Measurements from ENCODE around the gene STK32B. TPM values are rescaled to one million over a fixed set of nuclear protein-coding genes. Genes with fewer than 3 reads are reported as not detected.

STK32B gene
- total RNA-seq, 1 experiment from 2014 or later: 1.1 TPM

- DNase-seq: peak; percentile 41
- ATAC-seq: no peak
- Histone ChIP-seq H3K27me3 (ENCODE audit: low read length) (peaks cover 4% of the 10 kb centered on the region; the same call in 1 of the 2 replicates), H3K4me1 (ENCODE audit: insufficient read depth, low read length) (no peaks in the 10 kb centered on the region), H3K79me2 (ENCODE audit: low read length) (no peaks in the 10 kb centered on the region), H3K27ac (ENCODE audit: low read length) (no peak overlapping the region), H4K20me1 (ENCODE audit: low read length) (no peaks in the 10 kb centered on the region), H3K4me3 (ENCODE audit: low read length) (no peak overlapping the region), H3K9me3 (ENCODE audit: low read length) (peaks cover 5% of the 10 kb centered on the region; the same call in 1 of the 2 replicates), H3K36me3 (ENCODE audit: low read depth, low read length) (no peaks in the 10 kb centered on the region), H2AFZ (ENCODE audit: low read length) (no peak overlapping the region), H3K9ac (ENCODE audit: low read length) (no peak overlapping the region), H3F3A (ENCODE audit: low read length, unreplicated experiment) (no peaks in the 10 kb centered on the region), H3K9me2 (replicated peaks; ENCODE audit: low read length) (no peaks in the 10 kb centered on the region), H3K4me2 (ENCODE audit: low read length) (no peak overlapping the region)
- no peak for TF ChIP-seq EZH2phosphoT487 (IDR thresholded peaks at IDR 0.05; ENCODE audit: borderline replicate concordance, low read length)
- no peak for TF ChIP-seq EZH2 (IDR thresholded peaks at IDR 0.05; ENCODE audit: low read length, unreplicated experiment)
- TF ChIP-seq, protein P1, sequence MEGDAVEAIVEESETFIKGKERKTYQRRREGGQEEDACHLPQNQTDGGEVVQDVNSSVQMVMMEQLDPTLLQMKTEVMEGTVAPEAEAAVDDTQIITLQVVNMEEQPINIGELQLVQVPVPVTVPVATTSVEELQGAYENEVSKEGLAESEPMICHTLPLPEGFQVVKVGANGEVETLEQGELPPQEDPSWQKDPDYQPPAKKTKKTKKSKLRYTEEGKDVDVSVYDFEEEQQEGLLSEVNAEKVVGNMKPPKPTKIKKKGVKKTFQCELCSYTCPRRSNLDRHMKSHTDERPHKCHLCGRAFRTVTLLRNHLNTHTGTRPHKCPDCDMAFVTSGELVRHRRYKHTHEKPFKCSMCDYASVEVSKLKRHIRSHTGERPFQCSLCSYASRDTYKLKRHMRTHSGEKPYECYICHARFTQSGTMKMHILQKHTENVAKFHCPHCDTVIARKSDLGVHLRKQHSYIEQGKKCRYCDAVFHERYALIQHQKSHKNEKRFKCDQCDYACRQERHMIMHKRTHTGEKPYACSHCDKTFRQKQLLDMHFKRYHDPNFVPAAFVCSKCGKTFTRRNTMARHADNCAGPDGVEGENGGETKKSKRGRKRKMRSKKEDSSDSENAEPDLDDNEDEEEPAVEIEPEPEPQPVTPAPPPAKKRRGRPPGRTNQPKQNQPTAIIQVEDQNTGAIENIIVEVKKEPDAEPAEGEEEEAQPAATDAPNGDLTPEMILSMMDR (conservative IDR thresholded peaks at IDR 0.05; ENCODE audit: low read depth, low read length): no peak
- intact Hi-C loops (cut with micrococcal nuclease): no loop called here
- POLR2A ChIA-PET (ENCODE audit: unreplicated experiment): no interaction called here
- no TSS peak for BruUV-seq (replicated peaks)
- CTCF ChIA-PET: no interaction called here
Observed at GRCh38 chr4:5220028-5220427, 168.7 kb downstream of the STK32B start.

GRCh38 chr4:5222047-5222446 lies 170.8 kb downstream of the STK32B start:
- Histone ChIP-seq H3K4me1 (ENCODE audit: insufficient read depth, low read length) (no peaks in the 10 kb centered on the region), H3K36me3 (ENCODE audit: low read depth, low read length) (no peaks in the 10 kb centered on the region), H3K9me2 (replicated peaks; ENCODE audit: low read length) (no peaks in the 10 kb centered on the region), H3K27me3 (ENCODE audit: low read length) (no peaks in the 10 kb centered on the region), H4K20me1 (ENCODE audit: low read length) (no peaks in the 10 kb centered on the region), H3K4me2 (ENCODE audit: low read length) (no peak overlapping the region), H3K9ac (ENCODE audit: low read length) (no peak overlapping the region), H3K79me2 (ENCODE audit: low read length) (no peaks in the 10 kb centered on the region), H3K4me3 (ENCODE audit: low read length) (no peak overlapping the region), H2AFZ (ENCODE audit: low read length) (no peak overlapping the region), H3F3A (ENCODE audit: low read length, unreplicated experiment) (no peaks in the 10 kb centered on the region), H3K27ac (ENCODE audit: low read length) (no peak overlapping the region), H3K9me3 (ENCODE audit: low read length) (peaks cover 5% of the 10 kb centered on the region; the same call in 1 of the 2 replicates)
- intact Hi-C loops (cut with micrococcal nuclease): no loop called here
- no peak for DNase-seq
- ChIA-PET POLR2A (ENCODE audit: unreplicated experiment) (no interaction called here), CTCF (no interaction called here)
- TF ChIP-seq EZH2phosphoT487 (IDR thresholded peaks at IDR 0.05; ENCODE audit: borderline replicate concordance, low read length): no peak
- TF ChIP-seq EZH2 (IDR thresholded peaks at IDR 0.05; ENCODE audit: low read length, unreplicated experiment): no peak
- TF ChIP-seq, protein P1 (conservative IDR thresholded peaks at IDR 0.05; ENCODE audit: low read depth, low read length): no peak
- no TSS peak for BruUV-seq (replicated peaks)
- no peak for ATAC-seq

- Histone ChIP-seq H3K27me3 (ENCODE audit: low read length) (no peaks in the 10 kb centered on the region), H3K79me2 (ENCODE audit: low read length) (no peaks in the 10 kb centered on the region), H2AFZ (ENCODE audit: low read length) (no peak overlapping the region), H3K27ac (ENCODE audit: low read length) (no peak overlapping the region), H3F3A (ENCODE audit: low read length, unreplicated experiment) (no peaks in the 10 kb centered on the region), H3K9me2 (replicated peaks; ENCODE audit: low read length) (no peaks in the 10 kb centered on the region), H3K36me3 (ENCODE audit: low read depth, low read length) (no peaks in the 10 kb centered on the region), H3K4me1 (ENCODE audit: insufficient read depth, low read length) (no peaks in the 10 kb centered on the region), H3K9ac (ENCODE audit: low read length) (no peak overlapping the region), H3K4me2 (ENCODE audit: low read length) (no peak overlapping the region), H3K4me3 (ENCODE audit: low read length) (no peak overlapping the region), H3K9me3 (ENCODE audit: low read length) (peaks cover 5% of the 10 kb centered on the region; the same call in 1 of the 2 replicates), H4K20me1 (ENCODE audit: low read length) (no peaks in the 10 kb centered on the region)
- DNase-seq: no peak
- BruUV-seq (replicated peaks): no TSS peak
- no peak for ATAC-seq
- ChIA-PET CTCF (no interaction called here), POLR2A (ENCODE audit: unreplicated experiment) (no interaction called here)
- TF ChIP-seq EZH2 (IDR thresholded peaks at IDR 0.05; ENCODE audit: low read length, unreplicated experiment) (no peak), EZH2phosphoT487 (IDR thresholded peaks at IDR 0.05; ENCODE audit: borderline replicate concordance, low read length) (no peak)
- TF ChIP-seq, protein P1 (conservative IDR thresholded peaks at IDR 0.05; ENCODE audit: low read depth, low read length): no peak
- intact Hi-C loops (cut with micrococcal nuclease): no loop called here
Observed at GRCh38 chr4:5222951-5223350, 171.7 kb downstream of the STK32B start.
